22Rv1 (cell line): ENCODE measurements around the gene NIBAN1.

ENCODE experiments used
- ZFX ChIP-seq: fragments of 450-650 bp; IDR thresholded peaks from 2 replicates; pipeline ENCODE4 v1.6.1; 2017; ENCODE audit warnings: antibody characterized with exemption, borderline replicate concordance
- TF ChIP-seq, protein P1 (sequence below): fragments of 450-650 bp; IDR thresholded peaks from 2 replicates; pipeline ENCODE4 v1.5.1; 2017; ENCODE audit warnings: mild to moderate bottlenecking

DNA sequence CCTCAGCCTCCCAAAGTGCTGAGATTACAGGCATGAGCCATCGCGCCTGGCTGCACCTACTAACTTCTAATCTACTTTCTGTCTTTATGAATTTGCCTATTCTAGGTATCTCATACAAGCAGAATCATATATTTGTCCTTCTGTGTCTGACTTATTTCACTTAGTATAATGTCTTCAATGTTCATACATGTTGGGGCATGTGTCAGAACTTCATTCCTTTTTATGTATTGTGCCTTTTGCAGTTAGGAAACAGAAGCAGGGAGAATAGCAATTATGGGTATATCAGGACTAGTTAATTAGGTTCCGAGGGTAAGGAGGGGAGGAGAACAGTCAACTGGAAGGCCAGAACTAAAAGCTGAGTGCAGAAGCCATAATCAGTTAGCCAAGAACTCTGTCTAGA lies 18.0 kb upstream of the NIBAN1 start:
- TF ChIP-seq, protein P1, sequence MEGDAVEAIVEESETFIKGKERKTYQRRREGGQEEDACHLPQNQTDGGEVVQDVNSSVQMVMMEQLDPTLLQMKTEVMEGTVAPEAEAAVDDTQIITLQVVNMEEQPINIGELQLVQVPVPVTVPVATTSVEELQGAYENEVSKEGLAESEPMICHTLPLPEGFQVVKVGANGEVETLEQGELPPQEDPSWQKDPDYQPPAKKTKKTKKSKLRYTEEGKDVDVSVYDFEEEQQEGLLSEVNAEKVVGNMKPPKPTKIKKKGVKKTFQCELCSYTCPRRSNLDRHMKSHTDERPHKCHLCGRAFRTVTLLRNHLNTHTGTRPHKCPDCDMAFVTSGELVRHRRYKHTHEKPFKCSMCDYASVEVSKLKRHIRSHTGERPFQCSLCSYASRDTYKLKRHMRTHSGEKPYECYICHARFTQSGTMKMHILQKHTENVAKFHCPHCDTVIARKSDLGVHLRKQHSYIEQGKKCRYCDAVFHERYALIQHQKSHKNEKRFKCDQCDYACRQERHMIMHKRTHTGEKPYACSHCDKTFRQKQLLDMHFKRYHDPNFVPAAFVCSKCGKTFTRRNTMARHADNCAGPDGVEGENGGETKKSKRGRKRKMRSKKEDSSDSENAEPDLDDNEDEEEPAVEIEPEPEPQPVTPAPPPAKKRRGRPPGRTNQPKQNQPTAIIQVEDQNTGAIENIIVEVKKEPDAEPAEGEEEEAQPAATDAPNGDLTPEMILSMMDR: no peak
- no peak for TF ChIP-seq ZFX
